HG03558 (cell line): ENCODE results near the gene PCDHGB1.
"Not testable (repeated sequence)": the region's sequence is repeated elsewhere in the genome, so short reads cannot be mapped to it uniquely, and the experiment has no call there.

Experiments used
- ATAC-seq: cut with Tn5 transposase; IDR thresholded peaks from one replicate; pipeline ENCODE4 v1.9.1; 2021; ENCODE audit warnings: moderate number of reproducible peaks; ENCODE audit not compliant: unreplicated experiment; ENCODE audit errors: extremely low read depth

Gene PCDHGB1

GRCh38 chr5:141343953-141344463 lies 5.9 kb upstream of the PCDHGB1 start:
- no peak for ATAC-seq

GRCh38 chr5:141345327-141345726 lies 4.6 kb upstream of the PCDHGB1 start:
- no peak for ATAC-seq

GRCh38 chr5:141346017-141346416 lies 3.9 kb upstream of the PCDHGB1 start:
- not testable (repeated sequence) for ATAC-seq

DNA sequence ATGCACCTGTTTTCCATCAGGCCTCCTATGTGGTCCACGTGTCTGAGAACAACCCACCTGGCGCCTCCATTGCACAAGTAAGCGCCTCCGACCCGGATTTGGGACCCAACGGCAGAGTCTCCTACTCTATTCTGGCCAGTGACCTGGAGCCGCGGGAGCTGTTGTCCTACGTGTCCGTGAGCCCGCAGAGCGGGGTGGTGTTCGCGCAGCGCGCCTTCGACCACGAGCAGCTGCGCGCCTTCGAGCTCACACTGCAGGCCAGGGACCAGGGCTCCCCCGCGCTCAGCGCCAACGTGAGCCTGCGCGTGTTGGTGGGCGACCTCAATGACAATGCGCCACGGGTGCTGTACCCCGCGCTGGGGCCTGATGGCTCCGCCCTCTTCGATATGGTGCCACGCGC lies 1.7 kb downstream of the PCDHGB1 start:
- ATAC-seq, result no peak

- no peak for ATAC-seq
These were observed 5.1 kb downstream of the PCDHGB1 start, which contains the start of gene PCDHGA4 for GRCh38 chr5:141354900-141355469. TSS of gene PCDHGA4 (plus strand) at chr5:141355021. CDS start at chr5:141355108, 87 bp downstream.

DNA sequence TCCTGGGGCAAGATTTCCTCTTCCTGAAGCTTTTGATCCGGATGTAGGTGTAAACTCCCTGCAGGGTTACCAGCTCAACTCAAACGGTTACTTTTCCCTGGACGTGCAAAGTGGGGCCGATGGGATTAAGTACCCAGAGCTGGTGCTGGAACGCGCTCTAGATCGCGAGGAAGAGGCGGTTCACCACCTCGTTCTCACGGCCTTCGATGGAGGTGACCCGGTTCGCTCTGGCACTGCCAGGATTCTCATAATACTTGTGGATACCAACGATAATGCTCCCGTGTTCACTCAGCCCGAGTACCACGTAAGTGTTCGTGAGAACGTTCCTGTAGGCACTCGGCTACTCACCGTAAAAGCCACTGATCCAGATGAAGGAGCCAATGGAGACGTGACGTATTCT lies 5.7 kb downstream of the PCDHGB1 start:
- no peak for ATAC-seq

- no peak for ATAC-seq
These were observed 6.2 kb downstream of the PCDHGB1 start for GRCh38 chr5:141356133-141356532.

- ATAC-seq, result no peak
These were observed 7.1 kb downstream of the PCDHGB1 start for GRCh38 chr5:141356950-141357349.

- no peak for ATAC-seq
These were observed 10.0 kb downstream of the PCDHGB1 start, which contains the start of gene PCDHGB2 for GRCh38 chr5:141359790-141360426. TSS of gene PCDHGB2 (plus strand) at chr5:141359994. CDS start at chr5:141360136, 142 bp downstream.

DNA sequence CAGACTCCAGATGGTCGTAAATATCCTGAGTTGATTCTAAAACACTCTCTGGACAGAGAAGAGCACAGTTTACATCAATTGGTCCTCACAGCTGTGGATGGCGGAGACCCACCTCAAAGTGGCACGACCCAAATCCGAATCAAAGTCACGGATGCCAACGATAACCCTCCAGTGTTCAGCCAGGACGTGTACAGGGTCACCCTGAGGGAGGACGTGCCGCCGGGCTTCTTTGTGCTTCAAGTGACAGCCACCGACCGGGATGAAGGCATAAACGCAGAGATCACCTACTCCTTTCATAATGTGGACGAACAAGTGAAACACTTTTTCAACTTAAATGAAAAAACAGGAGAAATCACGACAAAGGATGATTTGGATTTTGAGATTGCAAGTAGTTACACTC lies 10.8 kb downstream of the PCDHGB1 start:
- no peak for ATAC-seq

DNA sequence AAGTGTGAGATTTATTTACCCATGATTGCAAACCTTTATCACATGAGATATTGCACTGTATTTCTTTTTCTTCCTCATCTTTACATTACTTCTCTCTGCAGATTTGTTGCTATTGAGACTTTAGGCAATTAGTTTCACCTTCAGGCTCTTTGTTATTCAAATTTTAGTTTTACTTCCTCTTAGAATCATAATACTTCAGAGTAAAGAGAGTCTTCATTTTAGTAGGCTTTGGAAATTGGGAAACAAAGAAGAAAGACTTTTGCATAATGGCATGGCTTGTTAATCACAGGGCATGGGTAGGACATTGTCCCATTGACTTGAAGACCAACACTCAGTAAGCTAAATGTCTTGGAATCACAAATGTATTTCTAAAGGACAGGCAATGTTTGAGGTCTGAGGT lies 12.8 kb downstream of the PCDHGB1 start:
- no peak for ATAC-seq

GRCh38 chr5:141363952-141364660 lies 14.2 kb downstream of the PCDHGB1 start, which contains the start of gene PCDHGA5:
TSS of gene PCDHGA5 (plus strand) at chr5:141364162. CDS start at chr5:141364331, 169 bp downstream.
- no peak for ATAC-seq

- ATAC-seq, result no peak
These were observed 16.4 kb downstream of the PCDHGB1 start for GRCh38 chr5:141366016-141366896.

- ATAC-seq, result peak; percentile 68
These were observed 20.3 kb downstream of the PCDHGB1 start, which contains the start of gene PCDHGB3 for GRCh38 chr5:141369994-141370848. TSS of gene PCDHGB3 (plus strand) at chr5:141370242. CDS start at chr5:141370395, 153 bp downstream.

DNA sequence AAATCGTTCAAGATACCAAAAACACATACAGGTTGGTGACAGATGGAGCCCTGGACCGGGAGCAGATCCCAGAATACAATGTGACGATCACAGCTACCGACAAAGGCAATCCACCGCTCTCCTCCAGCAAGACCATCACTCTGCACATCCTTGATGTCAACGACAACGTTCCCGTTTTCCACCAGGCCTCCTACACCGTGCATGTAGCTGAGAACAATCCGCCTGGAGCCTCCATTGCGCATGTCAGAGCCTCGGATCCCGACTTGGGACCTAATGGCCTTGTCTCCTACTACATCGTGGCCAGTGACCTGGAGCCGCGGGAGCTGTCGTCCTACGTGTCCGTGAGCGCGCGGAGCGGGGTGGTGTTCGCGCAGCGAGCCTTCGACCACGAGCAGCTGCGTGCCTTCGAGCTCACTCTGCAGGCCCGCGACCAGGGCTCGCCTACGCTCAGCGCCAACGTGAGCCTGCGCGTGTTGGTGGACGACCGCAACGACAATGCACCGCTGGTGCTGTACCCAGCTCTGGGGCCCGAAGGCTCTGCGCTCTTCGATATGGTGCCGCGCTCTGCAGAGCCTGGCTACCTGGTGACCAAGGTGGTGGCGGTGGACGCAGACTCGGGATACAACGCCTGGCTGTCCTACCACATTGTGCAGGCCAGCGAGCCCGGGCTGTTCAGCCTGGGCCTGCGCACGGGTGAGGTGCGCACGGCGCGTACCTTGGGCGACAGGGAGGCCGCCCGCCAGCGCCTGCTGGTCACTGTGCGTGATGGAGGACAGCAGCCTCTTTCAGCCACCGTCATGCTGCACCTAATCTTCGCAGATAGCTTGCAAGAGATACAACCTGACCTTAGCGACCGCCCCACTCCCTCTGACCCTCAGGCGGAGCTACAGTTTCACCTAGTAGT lies 21.9 kb downstream of the PCDHGB1 start:
- ATAC-seq, result no peak

- no peak for ATAC-seq
These were observed 23.9 kb downstream of the PCDHGB1 start, which contains the start of gene PCDHGA6 for GRCh38 chr5:141373673-141374317. TSS of gene PCDHGA6 (plus strand) at chr5:141373891. CDS start at chr5:141374084, 193 bp downstream.

GRCh38 chr5:141374627-141375026 lies 24.7 kb downstream of the PCDHGB1 start:
- ATAC-seq, result no peak
